HepG2 (cell line): ENCODE measurements around the gene RPS6KA3. TPM values are rescaled to one million over a fixed set of nuclear protein-coding genes. Genes with fewer than 3 reads are reported as not detected.
A peak's percentile ranks its signal among the peaks of the same experiment; 100 is the strongest.

ENCODE experiments used
- CBX5 ChIP-seq: sonication (generic); formaldehyde crosslinking; IDR thresholded peaks from 2 replicates; pipeline ENCODE4 v1.4.0; 2020; ENCODE audit warnings: missing genetic modification reagents, borderline replicate concordance
- EP300 ChIP-seq, 3 experiments: sonication (generic) in 1 of 3; formaldehyde crosslinking in 1 of 3; IDR thresholded peaks; 2 replicates each; pipeline versions ENCODE4 v1.5.1 to v1.6.1; 2011 to 2020; ENCODE audit warnings: low read depth in 2 of 3, low read length in 2 of 3, borderline replicate concordance in 1 of 3, improper control_type of control experiment in 1 of 3, mild to moderate bottlenecking in 1 of 3, missing genetic modification reagents in 1 of 3, moderate library complexity in 1 of 3
- FOSL1 ChIP-seq: sonication (generic); formaldehyde crosslinking; IDR thresholded peaks from 2 replicates; pipeline ENCODE4 v1.9.0; 2021; ENCODE audit warnings: missing genetic modification reagents, borderline replicate concordance
- HOXA5 ChIP-seq: sonication (generic); formaldehyde crosslinking; IDR thresholded peaks from 2 replicates; pipeline ENCODE4 v1.4.0; 2020; ENCODE audit warnings: missing genetic modification reagents
- KDM3A ChIP-seq: IDR thresholded peaks from 2 replicates; pipeline ENCODE4 v1.6.1; 2018; ENCODE audit warnings: low read depth, missing compliant biosample characterization
- MAFF ChIP-seq: IDR thresholded peaks from 2 replicates; pipeline ENCODE4 v1.6.1; 2011; ENCODE audit warnings: low read depth, low read length, improper control_type of control experiment
- NFIB ChIP-seq: sonication (generic); formaldehyde crosslinking; IDR thresholded peaks from 2 replicates; pipeline ENCODE4 v1.9.0; 2021; ENCODE audit warnings: missing genetic modification reagents, mild to moderate bottlenecking, borderline replicate concordance
- PAWR ChIP-seq: sonication (generic); formaldehyde crosslinking; IDR thresholded peaks from 2 replicates; pipeline ENCODE4 v1.4.0; 2020; ENCODE audit warnings: missing genetic modification reagents, mild to moderate bottlenecking, borderline replicate concordance
- RBAK ChIP-seq: sonication (generic); formaldehyde crosslinking; IDR thresholded peaks from 2 replicates; pipeline ENCODE4 v1.5.1; 2020; ENCODE audit warnings: mild to moderate bottlenecking, missing genetic modification reagents
- SMAD1 ChIP-seq: sonication (generic); formaldehyde crosslinking; IDR thresholded peaks from 2 replicates; pipeline ENCODE4 v1.4.0; 2020; ENCODE audit warnings: missing genetic modification reagents, low read depth, mild to moderate bottlenecking, borderline replicate concordance
- ZNF430 ChIP-seq: sonication (generic); formaldehyde crosslinking; IDR thresholded peaks from 2 replicates; pipeline ENCODE4 v1.9.0; 2021; ENCODE audit warnings: mild to moderate bottlenecking, missing genetic modification reagents
- ZNF839 ChIP-seq: sonication (generic); formaldehyde crosslinking; IDR thresholded peaks from 2 replicates; pipeline ENCODE4 v1.4.0; 2020; ENCODE audit warnings: missing genetic modification reagents, mild to moderate bottlenecking, borderline replicate concordance
- ZSCAN12 ChIP-seq: sonication (generic); formaldehyde crosslinking; IDR thresholded peaks from 2 replicates; pipeline ENCODE4 v1.9.0; 2021; ENCODE audit warnings: mild to moderate bottlenecking, missing genetic modification reagents
- ZSCAN31 ChIP-seq: sonication (generic); formaldehyde crosslinking; IDR thresholded peaks from 2 replicates; pipeline ENCODE4 v1.5.0; 2020; ENCODE audit warnings: low read depth, mild to moderate bottlenecking, missing genetic modification reagents
- polyA plus RNA-seq, 8 experiments: library from polyadenylated mRNA; depleted of rRNA in 3 of 8; stranded (reverse) in 7 of 8; unstranded in 1 of 8; fragments of >200 nt; fragmentation: Illumina TruSeq in 4 of 8; extraction: Trizol in 4 of 8; gene quantifications; 2 replicates each; pipeline versions ENCODE4 v1.2.1 to v1.2.3, GENCODE V29; 2011 to 2016; ENCODE audit warnings: low read depth in 4 of 8, missing spikeins in 1 of 8, mixed read lengths in 1 of 8; ENCODE audit not compliant: insufficient read depth in 1 of 8
- total RNA-seq, 5 experiments: library from RNA; depleted of rRNA; stranded (reverse); fragments of >200 nt; fragmentation: Illumina TruSeq; extraction: Trizol; gene quantifications; 2 replicates each; pipeline ENCODE4 v1.2.3, GENCODE V29; 2016; ENCODE audit warnings: low read depth in 1 of 5
- TF ChIP-seq, protein P1 (sequence below): sonication (generic); formaldehyde crosslinking; IDR thresholded peaks from 2 replicates; pipeline ENCODE4 v1.4.0; 2020; ENCODE audit warnings: mild to moderate bottlenecking, low read depth, missing genetic modification reagents
- TF ChIP-seq, protein P2 (sequence below): sonication (generic); formaldehyde crosslinking; IDR thresholded peaks from 2 replicates; pipeline ENCODE4 v1.9.0; 2022; ENCODE audit warnings: missing genetic modification reagents, mild to moderate bottlenecking, borderline replicate concordance
- TF ChIP-seq, protein P3 (sequence below): IDR thresholded peaks from 2 replicates; pipeline ENCODE4 v1.6.1; 2016
- TF ChIP-seq, protein P4 (sequence below): sonication (generic); formaldehyde crosslinking; IDR thresholded peaks from 2 replicates; pipeline ENCODE4 v1.4.0; 2020; ENCODE audit warnings: low read depth, mild to moderate bottlenecking, missing genetic modification reagents
- TF ChIP-seq, protein P5 (sequence below): sonication (generic); formaldehyde crosslinking; IDR thresholded peaks from 2 replicates; pipeline ENCODE4; 2020; ENCODE audit warnings: missing genetic modification reagents, mild to moderate bottlenecking, borderline replicate concordance
- TF ChIP-seq, protein P6 (sequence below): sonication (generic); formaldehyde crosslinking; IDR thresholded peaks from 2 replicates; pipeline ENCODE4 v1.4.0; 2020; ENCODE audit warnings: missing genetic modification reagents

RPS6KA3 gene
- total and polyA plus RNA-seq, 2 of the 13 experiments (the other 11 are each of a cell fraction or from before 2014, with no cell fraction given), result 314 to 357 TPM

DNA sequence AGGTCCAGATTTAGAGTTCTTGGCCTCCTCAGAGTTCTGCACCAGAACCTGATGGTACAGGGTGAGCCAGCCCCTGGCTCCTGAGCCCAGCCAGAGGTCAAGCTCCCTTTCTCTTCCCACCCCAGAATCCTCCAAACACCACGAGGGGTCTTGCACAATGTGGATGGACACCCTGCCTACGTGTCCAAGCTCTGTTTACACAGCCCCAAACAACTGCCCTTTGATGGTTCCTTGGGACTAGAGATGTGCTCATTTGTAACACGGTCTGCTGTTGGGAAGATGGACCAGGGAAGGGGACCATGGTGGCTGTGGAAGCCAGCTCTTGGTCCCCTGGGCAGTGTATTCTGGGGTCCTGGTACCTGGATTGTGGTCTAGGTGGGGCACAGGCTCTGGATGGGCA is 40.0 kb upstream of the RPS6KA3 start (continued):
- no peak for TF ChIP-seq ZSCAN31 (CRISPR knock-in tag)
- TF ChIP-seq ZNF839 (CRISPR knock-in tag), result no peak
- no peak for TF ChIP-seq KDM3A
- TF ChIP-seq, protein P1, sequence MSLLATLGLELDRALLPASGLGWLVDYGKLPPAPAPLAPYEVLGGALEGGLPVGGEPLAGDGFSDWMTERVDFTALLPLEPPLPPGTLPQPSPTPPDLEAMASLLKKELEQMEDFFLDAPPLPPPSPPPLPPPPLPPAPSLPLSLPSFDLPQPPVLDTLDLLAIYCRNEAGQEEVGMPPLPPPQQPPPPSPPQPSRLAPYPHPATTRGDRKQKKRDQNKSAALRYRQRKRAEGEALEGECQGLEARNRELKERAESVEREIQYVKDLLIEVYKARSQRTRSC (CRISPR knock-in tag), result no peak
- no peak for TF ChIP-seq RBAK (CRISPR knock-in tag)
- TF ChIP-seq NFIB, result no peak
- no peak for TF ChIP-seq SMAD1 (CRISPR knock-in tag)
- no peak for TF ChIP-seq MAFF
- no peak for TF ChIP-seq PAWR (CRISPR knock-in tag)
- TF ChIP-seq FOSL1 (CRISPR knock-in tag), result no peak
- TF ChIP-seq ZNF430 (CRISPR knock-in tag), result no peak
- TF ChIP-seq, protein P2, sequence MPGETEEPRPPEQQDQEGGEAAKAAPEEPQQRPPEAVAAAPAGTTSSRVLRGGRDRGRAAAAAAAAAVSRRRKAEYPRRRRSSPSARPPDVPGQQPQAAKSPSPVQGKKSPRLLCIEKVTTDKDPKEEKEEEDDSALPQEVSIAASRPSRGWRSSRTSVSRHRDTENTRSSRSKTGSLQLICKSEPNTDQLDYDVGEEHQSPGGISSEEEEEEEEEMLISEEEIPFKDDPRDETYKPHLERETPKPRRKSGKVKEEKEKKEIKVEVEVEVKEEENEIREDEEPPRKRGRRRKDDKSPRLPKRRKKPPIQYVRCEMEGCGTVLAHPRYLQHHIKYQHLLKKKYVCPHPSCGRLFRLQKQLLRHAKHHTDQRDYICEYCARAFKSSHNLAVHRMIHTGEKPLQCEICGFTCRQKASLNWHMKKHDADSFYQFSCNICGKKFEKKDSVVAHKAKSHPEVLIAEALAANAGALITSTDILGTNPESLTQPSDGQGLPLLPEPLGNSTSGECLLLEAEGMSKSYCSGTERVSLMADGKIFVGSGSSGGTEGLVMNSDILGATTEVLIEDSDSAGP (CRISPR knock-in tag), result no peak
- TF ChIP-seq EP300 (IDR thresholded peaks at IDR 0.05; ENCODE audit: low read depth in 2 of 2, low read length in 2 of 2), result peak in 1 of 2 experiments; percentile 81; a peak in 2 of 4 replicates
- TF ChIP-seq EP300 (CRISPR knock-in tag; IDR thresholded peaks at IDR 0.05; ENCODE audit: borderline replicate concordance), result peak; percentile 58; the same call in 1 of the 2 replicates
- TF ChIP-seq CBX5 (CRISPR knock-in tag), result no peak; the same call in 1 of the 2 replicates
- TF ChIP-seq, protein P3, sequence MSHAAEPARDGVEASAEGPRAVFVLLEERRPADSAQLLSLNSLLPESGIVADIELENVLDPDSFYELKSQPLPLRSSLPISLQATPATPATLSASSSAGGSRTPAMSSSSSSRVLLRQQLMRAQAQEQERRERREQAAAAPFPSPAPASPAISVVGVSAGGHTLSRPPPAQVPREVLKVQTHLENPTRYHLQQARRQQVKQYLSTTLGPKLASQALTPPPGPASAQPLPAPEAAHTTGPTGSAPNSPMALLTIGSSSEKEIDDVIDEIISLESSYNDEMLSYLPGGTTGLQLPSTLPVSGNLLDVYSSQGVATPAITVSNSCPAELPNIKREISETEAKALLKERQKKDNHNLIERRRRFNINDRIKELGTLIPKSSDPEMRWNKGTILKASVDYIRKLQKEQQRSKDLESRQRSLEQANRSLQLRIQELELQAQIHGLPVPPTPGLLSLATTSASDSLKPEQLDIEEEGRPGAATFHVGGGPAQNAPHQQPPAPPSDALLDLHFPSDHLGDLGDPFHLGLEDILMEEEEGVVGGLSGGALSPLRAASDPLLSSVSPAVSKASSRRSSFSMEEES (CRISPR knock-in tag), result peak; percentile 93
- TF ChIP-seq, protein P4, sequence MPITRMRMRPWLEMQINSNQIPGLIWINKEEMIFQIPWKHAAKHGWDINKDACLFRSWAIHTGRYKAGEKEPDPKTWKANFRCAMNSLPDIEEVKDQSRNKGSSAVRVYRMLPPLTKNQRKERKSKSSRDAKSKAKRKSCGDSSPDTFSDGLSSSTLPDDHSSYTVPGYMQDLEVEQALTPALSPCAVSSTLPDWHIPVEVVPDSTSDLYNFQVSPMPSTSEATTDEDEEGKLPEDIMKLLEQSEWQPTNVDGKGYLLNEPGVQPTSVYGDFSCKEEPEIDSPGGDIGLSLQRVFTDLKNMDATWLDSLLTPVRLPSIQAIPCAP (CRISPR knock-in tag), result no peak
- TF ChIP-seq, protein P5, sequence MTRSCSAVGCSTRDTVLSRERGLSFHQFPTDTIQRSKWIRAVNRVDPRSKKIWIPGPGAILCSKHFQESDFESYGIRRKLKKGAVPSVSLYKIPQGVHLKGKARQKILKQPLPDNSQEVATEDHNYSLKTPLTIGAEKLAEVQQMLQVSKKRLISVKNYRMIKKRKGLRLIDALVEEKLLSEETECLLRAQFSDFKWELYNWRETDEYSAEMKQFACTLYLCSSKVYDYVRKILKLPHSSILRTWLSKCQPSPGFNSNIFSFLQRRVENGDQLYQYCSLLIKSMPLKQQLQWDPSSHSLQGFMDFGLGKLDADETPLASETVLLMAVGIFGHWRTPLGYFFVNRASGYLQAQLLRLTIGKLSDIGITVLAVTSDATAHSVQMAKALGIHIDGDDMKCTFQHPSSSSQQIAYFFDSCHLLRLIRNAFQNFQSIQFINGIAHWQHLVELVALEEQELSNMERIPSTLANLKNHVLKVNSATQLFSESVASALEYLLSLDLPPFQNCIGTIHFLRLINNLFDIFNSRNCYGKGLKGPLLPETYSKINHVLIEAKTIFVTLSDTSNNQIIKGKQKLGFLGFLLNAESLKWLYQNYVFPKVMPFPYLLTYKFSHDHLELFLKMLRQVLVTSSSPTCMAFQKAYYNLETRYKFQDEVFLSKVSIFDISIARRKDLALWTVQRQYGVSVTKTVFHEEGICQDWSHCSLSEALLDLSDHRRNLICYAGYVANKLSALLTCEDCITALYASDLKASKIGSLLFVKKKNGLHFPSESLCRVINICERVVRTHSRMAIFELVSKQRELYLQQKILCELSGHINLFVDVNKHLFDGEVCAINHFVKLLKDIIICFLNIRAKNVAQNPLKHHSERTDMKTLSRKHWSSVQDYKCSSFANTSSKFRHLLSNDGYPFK (CRISPR knock-in tag), result no peak
- no peak for TF ChIP-seq HOXA5 (CRISPR knock-in tag)
- TF ChIP-seq ZSCAN12 (CRISPR knock-in tag), result no peak
- TF ChIP-seq, protein P6, sequence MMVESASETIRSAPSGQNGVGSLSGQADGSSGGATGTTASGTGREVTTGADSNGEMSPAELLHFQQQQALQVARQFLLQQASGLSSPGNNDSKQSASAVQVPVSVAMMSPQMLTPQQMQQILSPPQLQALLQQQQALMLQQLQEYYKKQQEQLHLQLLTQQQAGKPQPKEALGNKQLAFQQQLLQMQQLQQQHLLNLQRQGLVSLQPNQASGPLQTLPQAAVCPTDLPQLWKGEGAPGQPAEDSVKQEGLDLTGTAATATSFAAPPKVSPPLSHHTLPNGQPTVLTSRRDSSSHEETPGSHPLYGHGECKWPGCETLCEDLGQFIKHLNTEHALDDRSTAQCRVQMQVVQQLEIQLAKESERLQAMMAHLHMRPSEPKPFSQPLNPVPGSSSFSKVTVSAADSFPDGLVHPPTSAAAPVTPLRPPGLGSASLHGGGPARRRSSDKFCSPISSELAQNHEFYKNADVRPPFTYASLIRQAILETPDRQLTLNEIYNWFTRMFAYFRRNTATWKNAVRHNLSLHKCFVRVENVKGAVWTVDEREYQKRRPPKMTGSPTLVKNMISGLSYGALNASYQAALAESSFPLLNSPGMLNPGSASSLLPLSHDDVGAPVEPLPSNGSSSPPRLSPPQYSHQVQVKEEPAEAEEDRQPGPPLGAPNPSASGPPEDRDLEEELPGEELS, result peak; percentile 55; the same call in 1 of the 2 replicates
